Small intestine (tissue), 7 donors: Measurements from ENCODE around the gene TSPAN18. TPM values are rescaled to one million over a fixed set of nuclear protein-coding genes. Genes with fewer than 3 reads are reported as not detected.

Experiments
- DNase-seq, 2 donors: peaks; one replicate each; pipeline versions ENCODE4 v3.0.0 to v3.0.0-alpha.2; 2013
- FAIRE-seq: peaks from 2 replicates; lab custom pipeline; 2012; peaks lifted over from hg19 to GRCh38; lab: Jason Lieb, UNC
- H3K27ac ChIP-seq, 3 donors: one replicate each; pipeline ENCODE4 v1.5.1; 2013; ENCODE audit warnings: low read length in 2 of 3, mild to moderate bottlenecking in 2 of 3, control low read depth in 1 of 3, inconsistent platforms in 1 of 3, low read depth in 1 of 3, moderate library complexity in 1 of 3
- H3K27me3 ChIP-seq, 3 donors: one replicate each; pipeline ENCODE4 v1.6.1; 2013; ENCODE audit warnings: low read length in 3 of 3, inconsistent platforms in 1 of 3; ENCODE audit not compliant: control insufficient read depth in 3 of 3, insufficient read depth in 3 of 3
- H3K36me3 ChIP-seq, 3 donors: one replicate each; pipeline ENCODE4 v1.6.1; 2013; ENCODE audit warnings: low read length in 3 of 3, inconsistent platforms in 1 of 3, low read depth in 1 of 3, mild to moderate bottlenecking in 1 of 3, moderate library complexity in 1 of 3; ENCODE audit not compliant: control insufficient read depth in 3 of 3, insufficient read depth in 2 of 3
- H3K4me1 ChIP-seq, 3 donors: one replicate each; pipeline ENCODE4 v1.6.1; 2013; ENCODE audit warnings: low read length in 2 of 3, inconsistent platforms in 1 of 3, low read depth in 1 of 3, mild to moderate bottlenecking in 1 of 3, moderate library complexity in 1 of 3; ENCODE audit not compliant: control insufficient read depth in 3 of 3, insufficient read depth in 2 of 3
- H3K4me3 ChIP-seq, 3 donors: one replicate each; pipeline ENCODE4 v1.5.1; 2013; ENCODE audit warnings: low read length in 3 of 3, control low read depth in 1 of 3, inconsistent platforms in 1 of 3, low read depth in 1 of 3, mild to moderate bottlenecking in 1 of 3, moderate library complexity in 1 of 3
- H3K9me3 ChIP-seq, 2 donors: one replicate each; pipeline ENCODE4 v1.6.1; 2013; ENCODE audit warnings: low read depth in 1 of 2, low read length in 1 of 2; ENCODE audit not compliant: control insufficient read depth in 2 of 2, insufficient read depth in 1 of 2
- WGBS, 3 donors: extraction: QIAGEN DNeasy Blood & Tissue Kit; methylation state at CpG; one replicate each; pipeline ENCODE4 v1.1.7; 2013; 5-methylcytosine and 5-hydroxymethylcytosine counted together
- polyA plus RNA-seq, 4 donors: library from polyadenylated mRNA; stranded (reverse) in 3 of 4; unstranded in 1 of 4; fragments of 200-250 nt in 3 of 4; fragments of 120-200 nt in 1 of 4; gene quantifications; one replicate each; pipeline versions ENCODE4 v1.2.1 to v1.2.3, GENCODE V29; 2013
- donor health status: healthy with polysubstance abuse.
- donor health status: control.
- donor health status: control.
- donor health status: Bipolar disorder and iron deficiency.
- donor health status: healthy.

TSPAN18 gene
- polyA plus RNA-seq, 4 donors, result 1.1 to 45.2 (median 8.8) TPM; not detected in 1

- DNase-seq (no peak), FAIRE-seq (no peak)
- Histone ChIP-seq H3K27me3 (no peaks in the 10 kb centered on the region), H3K4me1 (peaks cover 0 to 31% (median 0%) of the 10 kb centered on the region in 3 donors), H3K9me3 (no peaks in the 10 kb centered on the region), H3K36me3 (peaks cover 0 to 5% (median 0%) of the 10 kb centered on the region in 3 donors), H3K4me3 (no peak overlapping the region), H3K27ac (peak overlapping the region in 1 of 3 donors; percentile 27)
- 71 to 81% (median 73%) methylated on average over 8 of the region's 8 CpGs for WGBS, 3 donors
Observed at GRCh38 chr11:44784436-44784760, 57.6 kb downstream of the TSPAN18 start.

GRCh38 chr11:44784851-44785250 is 58.1 kb downstream of the TSPAN18 start:
- WGBS, 3 donors, result 81 to 89% (median 81%) methylated on average over 3 of the region's 3 CpGs
- H3K9me3 ChIP-seq, result no peaks in the 10 kb centered on the region
- peak overlapping the region in 1 of 3 donors; percentile 27 for H3K27ac ChIP-seq
- no peak for FAIRE-seq
- no peaks in the 10 kb centered on the region for H3K27me3 ChIP-seq
- DNase-seq, result no peak
- H3K4me3 ChIP-seq, result no peak overlapping the region
- H3K4me1 ChIP-seq, result peaks cover 0 to 31% (median 0%) of the 10 kb centered on the region in 3 donors
- H3K36me3 ChIP-seq, result peaks cover 0 to 5% (median 0%) of the 10 kb centered on the region in 3 donors

- Histone ChIP-seq H3K36me3 (peaks cover 0 to 7% (median 0%) of the 10 kb centered on the region in 3 donors), H3K4me1 (peaks cover 0 to 21% (median 0%) of the 10 kb centered on the region in 3 donors), H3K27ac (no peak overlapping the region), H3K4me3 (no peak overlapping the region), H3K27me3 (no peaks in the 10 kb centered on the region), H3K9me3 (no peaks in the 10 kb centered on the region)
- DNase-seq (no peak), FAIRE-seq (no peak)
- WGBS, 3 donors, result 47 to 68% (median 59%) methylated on average over 7 of the region's 7 CpGs
Observed at GRCh38 chr11:44785856-44786607, 59.3 kb downstream of the TSPAN18 start.

- DNase-seq, result no peak
- no peaks in the 10 kb centered on the region for H3K27me3 ChIP-seq
- H3K27ac ChIP-seq, result no peak overlapping the region
- FAIRE-seq, result no peak
- no peak overlapping the region for H3K4me3 ChIP-seq
- peaks cover 0 to 7% (median 0%) of the 10 kb centered on the region in 3 donors for H3K36me3 ChIP-seq
- H3K4me1 ChIP-seq, result peaks cover 0 to 16% (median 0%) of the 10 kb centered on the region in 3 donors
- no peaks in the 10 kb centered on the region for H3K9me3 ChIP-seq
- WGBS, 3 donors, result 85 to 87% (median 86%) methylated on average over 3 of the region's 3 CpGs
Observed at GRCh38 chr11:44787070-44787469, 60.3 kb downstream of the TSPAN18 start.

- H3K27ac ChIP-seq, result no peak overlapping the region
- 89 to 95% (median 90%) methylated on average over 9 of the region's 9 CpGs for WGBS, 3 donors
- H3K4me1 ChIP-seq, result peaks cover 0 to 16% (median 0%) of the 10 kb centered on the region in 3 donors
- DNase-seq (no peak), FAIRE-seq (no peak)
- H3K27me3 ChIP-seq, result no peaks in the 10 kb centered on the region
- H3K36me3 ChIP-seq, result peaks cover 0 to 7% (median 0%) of the 10 kb centered on the region in 3 donors
- H3K9me3 ChIP-seq, result no peaks in the 10 kb centered on the region
- H3K4me3 ChIP-seq, result no peak overlapping the region
Observed at GRCh38 chr11:44787981-44788380, 61.2 kb downstream of the TSPAN18 start.

GRCh38 chr11:44788536-44789261 is 61.9 kb downstream of the TSPAN18 start:
- H3K4me1 ChIP-seq, result peaks cover 0 to 20% (median 0%) of the 10 kb centered on the region in 3 donors
- no peaks in the 10 kb centered on the region for H3K27me3 ChIP-seq
- no peak overlapping the region for H3K27ac ChIP-seq
- no peak overlapping the region for H3K4me3 ChIP-seq
- H3K36me3 ChIP-seq, result peaks cover 0 to 7% (median 0%) of the 10 kb centered on the region in 3 donors
- FAIRE-seq (no peak), DNase-seq (no peak)
- 65 to 80% (median 69%) methylated on average over 18 of the region's 18 CpGs for WGBS, 3 donors
- H3K9me3 ChIP-seq, result no peaks in the 10 kb centered on the region

- DNase-seq, result no peak
- H3K27me3 ChIP-seq, result no peaks in the 10 kb centered on the region
- no peaks in the 10 kb centered on the region for H3K9me3 ChIP-seq
- peaks cover 0 to 7% (median 0%) of the 10 kb centered on the region in 3 donors for H3K36me3 ChIP-seq
- 50 to 72% (median 63%) methylated on average over 3 of the region's 3 CpGs for WGBS, 3 donors
- no peak for FAIRE-seq
- no peak overlapping the region for H3K27ac ChIP-seq
- no peak overlapping the region for H3K4me3 ChIP-seq
- peaks cover 0 to 16% (median 0%) of the 10 kb centered on the region in 3 donors for H3K4me1 ChIP-seq
Observed at GRCh38 chr11:44789496-44789895, 62.7 kb downstream of the TSPAN18 start.

- Histone ChIP-seq H3K4me3 (no peak overlapping the region), H3K4me1 (peaks cover 0 to 14% (median 0%) of the 10 kb centered on the region in 3 donors), H3K27ac (no peak overlapping the region), H3K36me3 (peaks cover 0 to 7% (median 0%) of the 10 kb centered on the region in 3 donors), H3K9me3 (no peaks in the 10 kb centered on the region), H3K27me3 (no peaks in the 10 kb centered on the region)
- DNase-seq (no peak), FAIRE-seq (no peak)
- 89 to 91% (median 90%) methylated on average over 10 of the region's 10 CpGs for WGBS, 3 donors
Observed at GRCh38 chr11:44790211-44790610, 63.4 kb downstream of the TSPAN18 start.
